HL-60 (cell line): ENCODE data around the gene WNT3.

Source experiments
- DNase-seq, 2 experiments: peaks; one replicate each; pipeline ENCODE4 v3.0.0-alpha.2; 2010 to 2020; ENCODE audit warnings: low read depth in 1 of 2, low spot score in 1 of 2
- H3K27ac ChIP-seq: fragments of 250-450 bp; sonication (Bioruptor Pico); replicated peaks from 2 replicates; pipeline ENCODE4 v1.5.1; 2020; ENCODE audit warnings: mild to moderate bottlenecking, moderate library complexity
- H3K27me3 ChIP-seq: fragments of 250-450 bp; sonication (Bioruptor Pico); 2 replicates; pipeline ENCODE4 v1.5.1; 2021; ENCODE audit warnings: mild to moderate bottlenecking, moderate library complexity; ENCODE audit not compliant: insufficient read depth, poor library complexity, severe bottlenecking
- H3K4me3 ChIP-seq: replicated peaks from 2 replicates; pipeline ENCODE4 v1.5.1; 2011; ENCODE audit warnings: mild to moderate bottlenecking, control low read depth, low read length; ENCODE audit not compliant: insufficient read depth
- CTCF ChIP-seq: IDR thresholded peaks from one replicate; pipeline ENCODE4 v1.5.1; 2011; ENCODE audit warnings: low read length, control low read depth, inconsistent platforms; ENCODE audit not compliant: insufficient read depth
- GABPA ChIP-seq: IDR thresholded peaks from 2 replicates; pipeline ENCODE4 v1.6.1; 2012; ENCODE audit warnings: low read depth
- POLR2AphosphoS5 ChIP-seq: IDR thresholded peaks from 2 replicates; pipeline ENCODE4 v1.6.1; 2012; ENCODE audit warnings: low read depth
- REST ChIP-seq: IDR thresholded peaks from 2 replicates; pipeline ENCODE4 v1.6.1; 2012; ENCODE audit warnings: low read depth; ENCODE audit not compliant: insufficient replicate concordance
- SPI1 ChIP-seq: IDR thresholded peaks from 2 replicates; pipeline ENCODE4 v1.6.1; 2012; ENCODE audit warnings: low read depth, mild to moderate bottlenecking, borderline replicate concordance

The WNT3 gene

GRCh38 chr17:46774108-46774737 lies 44.3 kb downstream of the WNT3 start:
- no peak overlapping the region for H3K27ac ChIP-seq
- peaks cover 40% of the 10 kb centered on the region for H3K27me3 ChIP-seq
- TF ChIP-seq CTCF (no peak), REST (no peak), SPI1 (no peak), GABPA (no peak), POLR2AphosphoS5 (no peak)
- H3K4me3 ChIP-seq, result no peak overlapping the region
- no peak for DNase-seq

- H3K4me3 ChIP-seq, result no peak overlapping the region
- no peak overlapping the region for H3K27ac ChIP-seq
- TF ChIP-seq GABPA, result no peak
- no peak for TF ChIP-seq CTCF
- TF ChIP-seq SPI1, result no peak
- TF ChIP-seq REST, result no peak
- TF ChIP-seq POLR2AphosphoS5, result no peak
- peaks cover 40% of the 10 kb centered on the region for H3K27me3 ChIP-seq
- no peak for DNase-seq
Observed at GRCh38 chr17:46773676-46774075, 44.8 kb downstream of the WNT3 start.

- no peak overlapping the region for H3K27ac ChIP-seq
- H3K4me3 ChIP-seq, result no peak overlapping the region
- TF ChIP-seq REST (no peak), CTCF (no peak), GABPA (no peak), SPI1 (no peak), POLR2AphosphoS5 (no peak)
- DNase-seq, result no peak
- peaks cover 40% of the 10 kb centered on the region for H3K27me3 ChIP-seq
Observed at GRCh38 chr17:46773221-46773605, 45.3 kb downstream of the WNT3 start.
